A673 (cell line): ENCODE data around the gene SMCO3.

ENCODE experiments used
- EZH2 ChIP-seq: fragments of 200-600 bp; sonication (generic); IDR thresholded peaks from 2 replicates; pipeline ENCODE4 v1.6.1; 2017; ENCODE audit warnings: borderline replicate concordance, low read depth, mild to moderate bottlenecking, mixed read lengths, antibody characterized with exemption, low read length; ENCODE audit not compliant: poor library complexity, severe bottlenecking
- TF ChIP-seq, protein P1 (sequence below): fragments of 300-800, 200-600 bp; sonication (generic); conservative IDR thresholded peaks from 2 replicates; pipeline ENCODE4 v1.5.1; 2017; ENCODE audit warnings: low read depth, mild to moderate bottlenecking, antibody characterized with exemption, low read length, moderate library complexity, mixed read lengths

DNA sequence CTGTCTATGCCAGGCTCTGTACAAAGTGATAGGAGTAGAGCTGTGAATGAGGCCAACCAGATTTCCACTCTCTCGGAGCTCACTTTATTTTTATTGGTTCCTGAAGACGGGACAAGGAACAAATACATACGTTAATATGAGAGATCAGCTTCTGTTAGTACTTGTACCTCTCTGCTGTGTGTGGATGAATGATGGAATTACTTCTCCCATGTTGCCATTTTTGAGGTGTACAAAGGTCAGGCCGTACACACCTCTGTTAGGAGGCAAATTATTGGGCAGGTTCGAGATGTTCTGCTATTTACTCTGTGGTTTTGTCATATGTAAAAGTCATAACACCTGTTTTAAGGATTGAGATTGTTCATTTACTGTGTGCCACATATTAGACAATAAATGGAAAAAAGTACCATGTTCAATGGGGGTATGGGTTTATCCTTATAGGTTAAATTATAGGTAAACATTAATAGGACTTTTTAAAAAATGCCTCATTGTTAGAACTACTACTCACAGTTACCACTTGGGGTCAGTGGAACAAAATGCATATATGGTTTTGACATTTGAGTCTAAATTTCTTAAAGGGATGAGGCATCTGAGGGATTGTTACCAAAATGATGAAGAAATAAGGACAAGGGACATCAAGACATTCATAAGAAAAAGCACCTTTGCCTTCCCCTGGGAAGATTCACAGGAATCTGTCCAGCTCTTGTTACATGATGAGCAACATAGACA is 37.6 kb downstream of the SMCO3 start:
- TF ChIP-seq EZH2, result no peak
- TF ChIP-seq, protein P1, sequence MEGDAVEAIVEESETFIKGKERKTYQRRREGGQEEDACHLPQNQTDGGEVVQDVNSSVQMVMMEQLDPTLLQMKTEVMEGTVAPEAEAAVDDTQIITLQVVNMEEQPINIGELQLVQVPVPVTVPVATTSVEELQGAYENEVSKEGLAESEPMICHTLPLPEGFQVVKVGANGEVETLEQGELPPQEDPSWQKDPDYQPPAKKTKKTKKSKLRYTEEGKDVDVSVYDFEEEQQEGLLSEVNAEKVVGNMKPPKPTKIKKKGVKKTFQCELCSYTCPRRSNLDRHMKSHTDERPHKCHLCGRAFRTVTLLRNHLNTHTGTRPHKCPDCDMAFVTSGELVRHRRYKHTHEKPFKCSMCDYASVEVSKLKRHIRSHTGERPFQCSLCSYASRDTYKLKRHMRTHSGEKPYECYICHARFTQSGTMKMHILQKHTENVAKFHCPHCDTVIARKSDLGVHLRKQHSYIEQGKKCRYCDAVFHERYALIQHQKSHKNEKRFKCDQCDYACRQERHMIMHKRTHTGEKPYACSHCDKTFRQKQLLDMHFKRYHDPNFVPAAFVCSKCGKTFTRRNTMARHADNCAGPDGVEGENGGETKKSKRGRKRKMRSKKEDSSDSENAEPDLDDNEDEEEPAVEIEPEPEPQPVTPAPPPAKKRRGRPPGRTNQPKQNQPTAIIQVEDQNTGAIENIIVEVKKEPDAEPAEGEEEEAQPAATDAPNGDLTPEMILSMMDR, result peak; percentile 30; the same call in 1 of the 2 replicates
